CD4-positive, alpha-beta T cell treated with Interleukin-6 for 4 hours (primary cell): ENCODE measurements around the gene TTLL4.

Experiments used
- DNase-seq: peaks from one replicate; pipeline ENCODE4 v3.0.0-alpha.2; 2020; ENCODE audit warnings: mixed read lengths

The TTLL4 gene

GRCh38 chr2:218716070-218716469 is 5.4 kb downstream of the TTLL4 start:
- no peak for DNase-seq

- DNase-seq = no peak
Observed at GRCh38 chr2:218717262-218717661, 6.6 kb downstream of the TTLL4 start.

- DNase-seq = no peak
Observed at GRCh38 chr2:218718058-218718457, 7.4 kb downstream of the TTLL4 start.

GRCh38 chr2:218719457-218719856 is 8.8 kb downstream of the TTLL4 start:
- no peak for DNase-seq

GRCh38 chr2:218720048-218721041 is 9.7 kb downstream of the TTLL4 start:
- DNase-seq = no peak

- DNase-seq = no peak
Observed at GRCh38 chr2:218721488-218721887, 10.9 kb downstream of the TTLL4 start.

GRCh38 chr2:218721934-218722333 is 11.3 kb downstream of the TTLL4 start:
- no peak for DNase-seq

- no peak for DNase-seq
Observed at GRCh38 chr2:218722419-218722818, 11.8 kb downstream of the TTLL4 start.

GRCh38 chr2:218722876-218723785 is 12.5 kb downstream of the TTLL4 start:
- DNase-seq = no peak

- no peak for DNase-seq
Observed at GRCh38 chr2:218726004-218726574, 15.5 kb downstream of the TTLL4 start.

GRCh38 chr2:218727502-218728165 is 17.0 kb downstream of the TTLL4 start:
- no peak for DNase-seq

- DNase-seq = no peak
Observed at GRCh38 chr2:218729640-218730039, 19.0 kb downstream of the TTLL4 start.

- no peak for DNase-seq
Observed at GRCh38 chr2:218732052-218732760, 21.6 kb downstream of the TTLL4 start.

GRCh38 chr2:218732761-218733158 is 22.1 kb downstream of the TTLL4 start:
- no peak for DNase-seq

GRCh38 chr2:218733171-218734021 is 22.8 kb downstream of the TTLL4 start:
- DNase-seq = no peak

- DNase-seq = no peak
Observed at GRCh38 chr2:218734190-218734975, 23.7 kb downstream of the TTLL4 start.

GRCh38 chr2:218736531-218736930 is 25.9 kb downstream of the TTLL4 start:
- DNase-seq = no peak

- no peak for DNase-seq
Observed at GRCh38 chr2:218743068-218743467, 32.4 kb downstream of the TTLL4 start.

GRCh38 chr2:218744615-218745014 is 34.0 kb downstream of the TTLL4 start:
- DNase-seq = no peak

- no peak for DNase-seq
Observed at GRCh38 chr2:218745160-218745558, 34.5 kb downstream of the TTLL4 start.
